WERI-Rb-1 (cell line): Measurements from ENCODE around the gene SH3BP4.

Experiments
- DNase-seq: peaks from one replicate; pipeline ENCODE4 v3.0.0-alpha.2; 2020
- H3K27ac ChIP-seq: fragments of 250-450 bp; sonication (Bioruptor Pico); 2 replicates; pipeline ENCODE4 v1.5.1; 2020; ENCODE audit warnings: mild to moderate bottlenecking, moderate library complexity
- H3K27me3 ChIP-seq: fragments of 250-450 bp; sonication (Bioruptor Pico); 2 replicates; pipeline ENCODE4 v1.5.1; 2021; ENCODE audit warnings: mild to moderate bottlenecking, low read depth, moderate library complexity; ENCODE audit not compliant: insufficient read depth, severe bottlenecking
- H3K36me3 ChIP-seq: fragments of 250-450 bp; sonication (Bioruptor Pico); 2 replicates; pipeline ENCODE4 v1.5.1; 2020; ENCODE audit warnings: mild to moderate bottlenecking, moderate library complexity
- H3K4me3 ChIP-seq: 2 replicates; pipeline ENCODE4 v1.5.1; 2011; ENCODE audit warnings: low read depth, mild to moderate bottlenecking, control low read depth, low read length
- H3K9me3 ChIP-seq: fragments of 250-450 bp; sonication (Bioruptor Pico); 2 replicates; pipeline ENCODE4 v1.5.1; 2021; ENCODE audit warnings: mild to moderate bottlenecking, moderate library complexity; ENCODE audit not compliant: severe bottlenecking
- TF ChIP-seq, protein P1 (sequence below): IDR thresholded peaks from 2 replicates; pipeline ENCODE4 v1.5.1; 2011; ENCODE audit warnings: low read depth, mild to moderate bottlenecking, control low read depth, inconsistent platforms, low read length

SH3BP4 gene

GRCh38 chr2:234954551-234954992 lies 2.8 kb downstream of the SH3BP4 start:
- Histone ChIP-seq H3K4me3 (peak overlapping the region; percentile 90), H3K27me3 (no peaks in the 10 kb centered on the region), H3K9me3 (peaks cover 5% of the 10 kb centered on the region), H3K27ac (peak overlapping the region; percentile 95), H3K36me3 (peaks cover 47% of the 10 kb centered on the region)
- TF ChIP-seq, protein P1, sequence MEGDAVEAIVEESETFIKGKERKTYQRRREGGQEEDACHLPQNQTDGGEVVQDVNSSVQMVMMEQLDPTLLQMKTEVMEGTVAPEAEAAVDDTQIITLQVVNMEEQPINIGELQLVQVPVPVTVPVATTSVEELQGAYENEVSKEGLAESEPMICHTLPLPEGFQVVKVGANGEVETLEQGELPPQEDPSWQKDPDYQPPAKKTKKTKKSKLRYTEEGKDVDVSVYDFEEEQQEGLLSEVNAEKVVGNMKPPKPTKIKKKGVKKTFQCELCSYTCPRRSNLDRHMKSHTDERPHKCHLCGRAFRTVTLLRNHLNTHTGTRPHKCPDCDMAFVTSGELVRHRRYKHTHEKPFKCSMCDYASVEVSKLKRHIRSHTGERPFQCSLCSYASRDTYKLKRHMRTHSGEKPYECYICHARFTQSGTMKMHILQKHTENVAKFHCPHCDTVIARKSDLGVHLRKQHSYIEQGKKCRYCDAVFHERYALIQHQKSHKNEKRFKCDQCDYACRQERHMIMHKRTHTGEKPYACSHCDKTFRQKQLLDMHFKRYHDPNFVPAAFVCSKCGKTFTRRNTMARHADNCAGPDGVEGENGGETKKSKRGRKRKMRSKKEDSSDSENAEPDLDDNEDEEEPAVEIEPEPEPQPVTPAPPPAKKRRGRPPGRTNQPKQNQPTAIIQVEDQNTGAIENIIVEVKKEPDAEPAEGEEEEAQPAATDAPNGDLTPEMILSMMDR: no peak
- peak; percentile 43 for DNase-seq

GRCh38 chr2:234955091-234955591 lies 3.3 kb downstream of the SH3BP4 start:
- H3K27me3 ChIP-seq: no peaks in the 10 kb centered on the region
- peak overlapping the region; percentile 90 for H3K4me3 ChIP-seq
- peaks cover 47% of the 10 kb centered on the region for H3K36me3 ChIP-seq
- no peak for DNase-seq
- H3K27ac ChIP-seq: peak overlapping the region; percentile 95
- TF ChIP-seq, protein P1: no peak
- H3K9me3 ChIP-seq: peaks cover 5% of the 10 kb centered on the region

DNA sequence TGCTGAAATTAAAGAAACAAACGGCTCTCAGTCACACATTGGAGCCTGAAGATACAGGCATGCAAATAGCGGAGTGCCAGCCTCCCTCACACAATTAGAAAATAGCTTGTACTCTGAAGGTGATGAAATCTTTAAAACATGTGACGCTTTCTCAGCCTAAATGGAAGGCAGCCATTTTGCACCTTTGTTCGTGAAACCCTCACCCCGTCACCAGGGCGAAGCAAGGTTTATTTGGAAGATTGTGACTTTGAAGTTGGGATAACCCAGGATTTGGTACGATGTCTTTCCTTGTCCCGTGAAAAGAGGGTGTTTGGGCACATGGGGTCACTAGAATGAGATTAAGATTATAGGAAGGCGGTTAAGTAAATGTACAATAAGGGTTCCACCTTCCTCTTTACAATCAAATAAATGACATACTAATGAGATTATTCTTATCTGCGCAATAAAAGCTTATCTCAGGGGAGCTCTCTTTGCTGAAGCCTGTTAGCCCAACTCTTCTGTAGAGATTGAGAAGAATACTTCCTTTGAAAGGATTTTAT lies 4.2 kb downstream of the SH3BP4 start:
- TF ChIP-seq, protein P1: no peak
- Histone ChIP-seq H3K36me3 (peaks cover 51% of the 10 kb centered on the region), H3K27me3 (no peaks in the 10 kb centered on the region), H3K4me3 (no peak overlapping the region), H3K9me3 (peaks cover 2% of the 10 kb centered on the region), H3K27ac (peak overlapping the region; percentile 95)
- DNase-seq: no peak

DNA sequence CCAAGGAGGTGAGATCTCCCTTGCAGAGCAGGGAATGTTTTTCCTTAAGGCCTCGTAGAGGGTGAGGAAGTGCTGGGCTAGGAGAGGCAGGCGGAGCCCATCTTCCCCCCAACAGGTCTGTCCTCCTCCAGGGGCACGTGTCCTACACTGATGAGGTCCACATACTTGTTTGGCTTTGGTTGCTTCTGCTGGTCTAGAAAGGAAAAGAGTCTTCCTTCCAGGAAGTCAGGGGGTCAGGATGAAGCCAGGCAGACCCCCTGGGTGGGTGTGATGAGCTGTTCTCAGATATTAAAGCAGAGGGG lies 6.0 kb downstream of the SH3BP4 start:
- H3K36me3 ChIP-seq: peaks cover 46% of the 10 kb centered on the region
- DNase-seq: no peak
- H3K4me3 ChIP-seq: no peak overlapping the region
- H3K27me3 ChIP-seq: no peaks in the 10 kb centered on the region
- no peak overlapping the region for H3K27ac ChIP-seq
- H3K9me3 ChIP-seq: no peaks in the 10 kb centered on the region
- TF ChIP-seq, protein P1: no peak

DNA sequence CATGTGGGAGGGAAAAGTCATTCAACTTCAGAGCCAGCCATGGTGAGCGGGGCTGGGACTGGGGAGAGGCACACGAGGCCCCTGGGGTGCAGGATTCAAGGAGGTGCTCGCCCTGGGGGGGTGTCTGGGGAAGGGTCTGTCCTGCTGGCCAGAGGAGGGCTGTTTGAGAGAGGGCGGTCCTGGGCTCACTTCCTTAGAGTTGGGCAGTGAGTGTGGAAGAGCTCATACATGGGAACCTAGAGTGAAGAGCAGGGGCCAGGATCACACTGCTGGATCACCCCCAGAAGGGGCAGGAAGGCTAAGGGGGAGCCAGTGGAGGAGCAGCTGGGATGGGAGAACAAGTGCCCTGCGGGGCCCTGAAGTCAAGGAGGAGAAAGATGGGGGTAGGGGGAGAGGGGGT lies 6.5 kb downstream of the SH3BP4 start:
- Histone ChIP-seq H3K27me3 (no peaks in the 10 kb centered on the region), H3K4me3 (no peak overlapping the region), H3K9me3 (no peaks in the 10 kb centered on the region), H3K36me3 (peaks cover 41% of the 10 kb centered on the region), H3K27ac (no peak overlapping the region)
- no peak for DNase-seq
- TF ChIP-seq, protein P1: no peak

- DNase-seq: no peak
- Histone ChIP-seq H3K27ac (no peak overlapping the region), H3K36me3 (peaks cover 36% of the 10 kb centered on the region), H3K27me3 (no peaks in the 10 kb centered on the region), H3K9me3 (no peaks in the 10 kb centered on the region), H3K4me3 (no peak overlapping the region)
- TF ChIP-seq, protein P1: no peak
Observed at GRCh38 chr2:234958746-234959395, 7.1 kb downstream of the SH3BP4 start.
